ENCODE data around the gene F8. TPM values are rescaled to one million over a fixed set of nuclear protein-coding genes. Genes with fewer than 3 reads are reported as not detected.

The F8 gene
- total and polyA plus RNA-seq, 9 of the 15 experiments (the other 6 are each of a cell fraction or from before 2014, with no cell fraction given): 0.41 to 3.8 (median 0.91) TPM

DNA sequence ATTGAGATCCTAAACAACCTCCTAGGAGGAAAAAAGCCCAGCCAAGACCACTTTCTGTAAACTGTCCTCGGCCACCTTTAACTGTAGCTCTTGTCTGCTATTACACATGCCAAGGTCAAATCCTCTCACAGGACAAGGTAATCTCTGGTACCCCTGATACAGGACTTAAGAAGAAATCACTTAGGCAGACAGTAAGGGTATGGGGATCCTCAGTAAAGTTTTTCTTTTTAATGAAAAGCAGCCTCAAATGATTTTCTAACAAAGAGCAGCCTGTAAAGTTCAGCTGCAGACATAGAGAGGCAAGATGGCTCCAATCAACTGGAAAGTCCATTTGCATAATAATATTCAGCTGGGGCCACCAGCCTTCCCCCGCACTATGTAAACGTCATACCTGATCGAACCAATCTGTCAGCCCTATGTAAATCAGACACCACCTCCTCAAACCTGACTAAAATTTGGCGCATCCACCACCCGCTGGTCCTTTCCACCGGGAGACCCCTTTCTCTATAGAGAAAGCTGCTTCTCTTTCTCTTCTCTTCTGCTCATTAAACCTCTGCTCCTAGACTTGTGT, 202.7 kb downstream of the F8 start:
- Histone ChIP-seq H3K4me2 (ENCODE audit: insufficient read depth, low read length) (peak overlapping the region; percentile 85), H3K27ac (ENCODE audit: extremely low read depth, low read depth, low read length) (peak overlapping the region; percentile 97), H3K79me2 (ENCODE audit: control insufficient read depth, insufficient read depth, low read length) (peaks cover 9% of the 10 kb centered on the region; the same call in 1 of the 3 replicates), H3K36me3 (ENCODE audit: control insufficient read depth, insufficient read depth, low read length) (no peaks in the 10 kb centered on the region), H3K4me1 (replicated peaks in 1 of 2; ENCODE audit: control insufficient read depth in 2 of 2, insufficient read depth in 2 of 2, low read length in 2 of 2) (peaks cover 22 to 37% of the 10 kb centered on the region in 2 experiments; a peak in 4 of 5 replicates), H4K20me1 (replicated peaks; ENCODE audit: control insufficient read depth, insufficient read depth, low read length) (no peaks in the 10 kb centered on the region), H3K9me3 (replicated peaks; ENCODE audit: control insufficient read depth, insufficient read depth, low read depth, low read length) (no peaks in the 10 kb centered on the region), H3K9me1 (ENCODE audit: control insufficient read depth, insufficient read depth, low read length) (no peaks in the 10 kb centered on the region), H3K27me3 (ENCODE audit: control insufficient read depth in 2 of 2, insufficient read depth in 2 of 2, low read length in 2 of 2) (no peaks in the 10 kb centered on the region), H3K4me3 (no peak overlapping the region; the same call in 1 of the 2 replicates), H2AFZ (ENCODE audit: low read depth, low read length) (peak overlapping the region; percentile 79), H3K9ac (ENCODE audit: insufficient read depth in 1 of 2, low read depth in 2 of 2, low read length in 2 of 2) (peak overlapping the region; percentile 54 to 77; a peak in 2 of 4 replicates)
- ATAC-seq (peak; percentile 73), FAIRE-seq (no peak), DNase-seq (ENCODE audit: extremely low read depth in 1 of 4, low spot score in 3 of 4) (peak in 2 of 4 experiments; percentile 44 to 83)
- WGBS (ENCODE audit: insufficient coverage, low coverage, missing lambda C conversion rate): 0% methylated on average over 7 of the region's 7 CpGs
- intact Hi-C loops (cut with micrococcal nuclease) (loop anchor here (2.0 to 5.0 kb wide), 3 partner anchors 17 to 448 kb away; partner anchors contain the start of genes DKC1 and FLNA), in situ Hi-C loops (cut with MboI) (no loop called here)
- CTCF ChIA-PET (ENCODE audit: low intra/inter-chr PET ratio): no interaction called here
- no TSS peak for BruUV-seq (replicated peaks)
- POLR2A ChIA-PET: interaction anchor here (0.8 to 3.5 kb wide), 9 partner anchors 10 to 42 kb away, joined by 3 to 23 read pairs (median 4); partner anchors contain the start of genes MPP1 and SMIM9
- TF ChIP-seq ZNF224 (CRISPR knock-in tag; IDR thresholded peaks at IDR 0.05) (no peak), CBFA2T3 (IDR thresholded peaks at IDR 0.05) (0 out of 2 replicates have a peak, but pooled peaks have one; percentile 1), MTF1 (CRISPR knock-in tag; IDR thresholded peaks at IDR 0.05; ENCODE audit: borderline replicate concordance) (no peak), ZBTB8A (IDR thresholded peaks at IDR 0.05; ENCODE audit: partially characterized antibody) (no peak), JUND (IDR thresholded peaks at IDR 0.05; ENCODE audit: borderline replicate concordance, low read depth, low read length) (no peak), JUND (tag; IDR thresholded peaks at IDR 0.05; ENCODE audit: borderline replicate concordance, low read depth, low read length) (0 out of 3 replicates have a peak, but pooled peaks have one; percentile 20), GATAD2A (IDR thresholded peaks at IDR 0.05) (no peak), ESRRA (IDR thresholded peaks at IDR 0.05; ENCODE audit: borderline replicate concordance, low read depth) (peak; percentile 75), NFRKB (IDR thresholded peaks at IDR 0.05; ENCODE audit: low read depth) (peak; percentile 64; the same call in 1 of the 2 replicates), ARNT (IDR thresholded peaks at IDR 0.05) (0 out of 4 replicates have a peak, but pooled peaks of 1 of the 2 experiments have one; percentile 11), ZNF324 (CRISPR knock-in tag; IDR thresholded peaks at IDR 0.05) (no peak), MITF (IDR thresholded peaks at IDR 0.05) (no peak)
- TF ChIP-seq, protein P1, sequence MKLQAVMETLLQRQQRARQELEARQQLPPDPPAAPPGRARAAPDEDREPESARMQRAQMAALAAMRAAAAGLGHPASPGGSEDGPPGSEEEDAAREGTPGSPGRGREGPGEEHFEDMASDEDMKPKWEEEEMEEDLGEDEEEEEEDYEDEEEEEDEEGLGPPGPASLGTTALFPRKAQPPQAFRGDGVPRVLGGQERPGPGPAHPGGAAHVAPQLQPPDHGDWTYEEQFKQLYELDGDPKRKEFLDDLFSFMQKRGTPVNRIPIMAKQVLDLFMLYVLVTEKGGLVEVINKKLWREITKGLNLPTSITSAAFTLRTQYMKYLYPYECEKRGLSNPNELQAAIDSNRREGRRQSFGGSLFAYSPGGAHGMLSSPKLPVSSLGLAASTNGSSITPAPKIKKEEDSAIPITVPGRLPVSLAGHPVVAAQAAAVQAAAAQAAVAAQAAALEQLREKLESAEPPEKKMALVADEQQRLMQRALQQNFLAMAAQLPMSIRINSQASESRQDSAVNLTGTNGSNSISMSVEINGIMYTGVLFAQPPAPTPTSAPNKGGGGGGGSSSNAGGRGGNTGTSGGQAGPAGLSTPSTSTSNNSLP (IDR thresholded peaks at IDR 0.05; ENCODE audit: borderline replicate concordance, low read depth, low read length): 0 out of 2 replicates have a peak, but pooled peaks have one; percentile 31
- TF ChIP-seq, protein P2, sequence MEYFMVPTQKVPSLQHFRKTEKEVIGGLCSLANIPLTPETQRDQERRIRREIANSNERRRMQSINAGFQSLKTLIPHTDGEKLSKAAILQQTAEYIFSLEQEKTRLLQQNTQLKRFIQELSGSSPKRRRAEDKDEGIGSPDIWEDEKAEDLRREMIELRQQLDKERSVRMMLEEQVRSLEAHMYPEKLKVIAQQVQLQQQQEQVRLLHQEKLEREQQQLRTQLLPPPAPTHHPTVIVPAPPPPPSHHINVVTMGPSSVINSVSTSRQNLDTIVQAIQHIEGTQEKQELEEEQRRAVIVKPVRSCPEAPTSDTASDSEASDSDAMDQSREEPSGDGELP (CRISPR knock-in tag; IDR thresholded peaks at IDR 0.05; ENCODE audit: borderline replicate concordance): 0 out of 2 replicates have a peak, but pooled peaks have one; percentile 35
- TF ChIP-seq, protein P3, sequence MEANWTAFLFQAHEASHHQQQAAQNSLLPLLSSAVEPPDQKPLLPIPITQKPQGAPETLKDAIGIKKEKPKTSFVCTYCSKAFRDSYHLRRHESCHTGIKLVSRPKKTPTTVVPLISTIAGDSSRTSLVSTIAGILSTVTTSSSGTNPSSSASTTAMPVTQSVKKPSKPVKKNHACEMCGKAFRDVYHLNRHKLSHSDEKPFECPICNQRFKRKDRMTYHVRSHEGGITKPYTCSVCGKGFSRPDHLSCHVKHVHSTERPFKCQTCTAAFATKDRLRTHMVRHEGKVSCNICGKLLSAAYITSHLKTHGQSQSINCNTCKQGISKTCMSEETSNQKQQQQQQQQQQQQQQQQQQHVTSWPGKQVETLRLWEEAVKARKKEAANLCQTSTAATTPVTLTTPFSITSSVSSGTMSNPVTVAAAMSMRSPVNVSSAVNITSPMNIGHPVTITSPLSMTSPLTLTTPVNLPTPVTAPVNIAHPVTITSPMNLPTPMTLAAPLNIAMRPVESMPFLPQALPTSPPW (CRISPR knock-in tag; IDR thresholded peaks at IDR 0.05): peak; percentile 15; the same call in 1 of the 2 replicates

Measured in K562 (cell line).